HepG2 (cell line): Measurements from ENCODE around the gene SURF6. TPM values are rescaled to one million over a fixed set of nuclear protein-coding genes. Genes with fewer than 3 reads are reported as not detected.
"Not testable (repeated sequence)": the region's sequence is repeated elsewhere in the genome, so short reads cannot be mapped to it uniquely, and the experiment has no call there.

ENCODE experiments used
- ATAC-seq: fragments of 200-7000 bp; cut with Tn5 transposase; 3 replicates; pipeline ENCODE4 v1.9.1; 2020; ENCODE audit warnings: mild to moderate bottlenecking, moderate library complexity
- BruUV-seq: library from RNA; stranded (reverse); fragments of 400-500 nt; replicated peaks from 2 replicates; lab custom pipeline; 2021; lab: Mats Ljungman, UMichigan
- CTCF ChIA-PET: fragments of 300-600 bp; formaldehyde crosslinking; extraction: SDS; loops from one replicate; lab custom pipeline; 2021; ENCODE audit warnings: low total read pairs, inconsistent platforms, low intra/inter-chr PET ratio; lab: Yijun Ruan, JAX
- POLR2A ChIA-PET: fragments of 350-600 bp; sonication (Branson Sonifier 250); formaldehyde crosslinking; loops from one replicate; lab custom pipeline; 2020; ENCODE audit warnings: antibody characterized with exemption, inconsistent platforms; lab: Yijun Ruan, JAX
- DNase-seq: peaks from one replicate; pipeline ENCODE4 v3.0.0-alpha.2; 2015; ENCODE audit warnings: low spot score
- FAIRE-seq: peaks from 3 replicates; lab custom pipeline; 2011; peaks lifted over from hg19 to GRCh38; lab: Jason Lieb, UNC
- H2AFZ ChIP-seq: one replicate; pipeline ENCODE4 v1.6.1; 2011; ENCODE audit warnings: low read length, inconsistent platforms
- H3K27ac ChIP-seq: fragments of 300-600 bp; 3 replicates; pipeline ENCODE4 v1.8.0; 2011; ENCODE audit warnings: mixed run types, mild to moderate bottlenecking, mixed read lengths, low read length, inconsistent platforms; ENCODE audit not compliant: insufficient read depth; ENCODE audit errors: extremely low read length
- H3K27me3 ChIP-seq, 2 experiments: fragments of 200-600 bp in 1 of 2; 2 replicates in 1 of 2; 3 replicates in 1 of 2; pipeline versions ENCODE4 v1.6.0 to v1.8.0; 2011; ENCODE audit warnings: low read length in 2 of 2, mild to moderate bottlenecking in 2 of 2, moderate library complexity in 2 of 2, inconsistent platforms in 1 of 2; ENCODE audit not compliant: insufficient read depth in 2 of 2, control insufficient read depth in 1 of 2
- H3K36me3 ChIP-seq, 2 experiments: fragments of 200-600 bp in 1 of 2; replicated peaks in 1 of 2; 2 replicates in 1 of 2; 3 replicates in 1 of 2; pipeline versions ENCODE4 v1.5.1 to v1.8.0; 2011; ENCODE audit warnings: low read length in 2 of 2, inconsistent platforms in 1 of 2; ENCODE audit not compliant: insufficient read depth in 2 of 2, control insufficient read depth in 1 of 2
- H3K4me1 ChIP-seq: 2 replicates; pipeline ENCODE4 v1.5.1; 2012; ENCODE audit warnings: low read length, inconsistent platforms; ENCODE audit not compliant: insufficient read depth
- H3K4me2 ChIP-seq: 2 replicates; pipeline ENCODE4 v1.6.0; 2011; ENCODE audit warnings: low read depth, low read length, inconsistent platforms
- H3K4me3 ChIP-seq, 3 experiments: fragments of 200-600 bp in 1 of 3; sonication (generic), shearing (Covaris generic) in 1 of 3; replicated peaks in 1 of 3; 2 replicates each; pipeline ENCODE4 v1.5.1; 2011 to 2016; ENCODE audit warnings: low read length in 3 of 3, inconsistent platforms in 2 of 3, low read depth in 2 of 3, mild to moderate bottlenecking in 2 of 3, control low read depth in 1 of 3, mixed read lengths in 1 of 3; ENCODE audit not compliant: insufficient read depth in 1 of 3
- H3K79me2 ChIP-seq: one replicate; pipeline ENCODE4 v1.6.1; 2011; ENCODE audit warnings: low read length, inconsistent platforms; ENCODE audit not compliant: insufficient read depth
- H3K9ac ChIP-seq: 2 replicates; pipeline ENCODE4 v1.6.0; 2011; ENCODE audit warnings: mild to moderate bottlenecking, low read depth, low read length, inconsistent platforms; ENCODE audit not compliant: insufficient read depth
- H3K9me3 ChIP-seq: 2 replicates; pipeline ENCODE4 v1.5.1; 2012; ENCODE audit warnings: mild to moderate bottlenecking, low read length
- H4K20me1 ChIP-seq: 2 replicates; pipeline ENCODE4 v1.6.0; 2011; ENCODE audit warnings: inconsistent platforms, mild to moderate bottlenecking, low read length, moderate library complexity; ENCODE audit not compliant: insufficient read depth
- CEBPG ChIP-seq: IDR thresholded peaks from 2 replicates; pipeline ENCODE4 v1.6.1; 2016
- MAFF ChIP-seq: IDR thresholded peaks from 2 replicates; pipeline ENCODE4 v1.6.1; 2011; ENCODE audit warnings: low read depth, low read length, improper control_type of control experiment
- NFKB2 ChIP-seq: sonication (generic); formaldehyde crosslinking; IDR thresholded peaks from 2 replicates; pipeline ENCODE4 v1.4.0; 2020; ENCODE audit warnings: missing genetic modification reagents, borderline replicate concordance
- SMARCE1 ChIP-seq: fragments of 450-650 bp; IDR thresholded peaks from 2 replicates; pipeline ENCODE4 v1.6.1; 2017; ENCODE audit warnings: borderline replicate concordance
- TSC22D2 ChIP-seq: sonication (generic); formaldehyde crosslinking; IDR thresholded peaks from 2 replicates; pipeline ENCODE4 v1.5.1; 2020; ENCODE audit warnings: missing genetic modification reagents, mild to moderate bottlenecking, borderline replicate concordance
- ZGPAT ChIP-seq: IDR thresholded peaks from 2 replicates; pipeline ENCODE4 v1.6.1; 2016; ENCODE audit warnings: mild to moderate bottlenecking
- ZNF557 ChIP-seq: sonication (generic); formaldehyde crosslinking; IDR thresholded peaks from 2 replicates; pipeline ENCODE4 v1.4.0; 2020; ENCODE audit warnings: missing genetic modification reagents
- WGBS: methylation state at CpG from one replicate; pipeline ENCODE4 v1.1.6; 2017; ENCODE audit warnings: low lambda C conversion rate; 5-methylcytosine and 5-hydroxymethylcytosine counted together
- in situ Hi-C: cut with HindIII; loops from 2 replicates; pipeline ENCODE4 v1.10.0; 2017; ENCODE audit warnings: low pct_unique_long_range_greater_than_20kb; ENCODE audit not compliant: extremely low pct_ligation_motif_present
- intact Hi-C: fragments of 100-400 bp; cut with micrococcal nuclease; formaldehyde crosslinking; loops from one replicate; pipeline ENCODE4 v1.10.0; 2022; ENCODE audit not compliant: unreplicated experiment
- polyA plus RNA-seq, 8 experiments: library from polyadenylated mRNA; depleted of rRNA in 3 of 8; stranded (reverse) in 7 of 8; unstranded in 1 of 8; fragments of >200 nt; fragmentation: Illumina TruSeq in 4 of 8; extraction: Trizol in 4 of 8; gene quantifications; 2 replicates each; pipeline versions ENCODE4 v1.2.1 to v1.2.3, GENCODE V29; 2011 to 2016; ENCODE audit warnings: low read depth in 4 of 8, missing spikeins in 1 of 8, mixed read lengths in 1 of 8; ENCODE audit not compliant: insufficient read depth in 1 of 8
- total RNA-seq, 5 experiments: library from RNA; depleted of rRNA; stranded (reverse); fragments of >200 nt; fragmentation: Illumina TruSeq; extraction: Trizol; gene quantifications; 2 replicates each; pipeline ENCODE4 v1.2.3, GENCODE V29; 2016; ENCODE audit warnings: low read depth in 1 of 5
- TF ChIP-seq, protein P1 (sequence below): IDR thresholded peaks from 2 replicates; pipeline ENCODE4 v1.6.1; 2016; ENCODE audit warnings: low read depth
- TF ChIP-seq, protein P2 (sequence below): sonication (generic); formaldehyde crosslinking; IDR thresholded peaks from 2 replicates; pipeline ENCODE4 v1.4.0; 2020; ENCODE audit warnings: missing genetic modification reagents

Gene SURF6
- total and polyA plus RNA-seq, 2 of the 13 experiments (the other 11 are each of a cell fraction or from before 2014, with no cell fraction given), result 5.9 to 14.7 TPM

GRCh38 chr9:133334888-133335287 lies 1.1 kb downstream of the SURF6 start:
- DNase-seq, BruUV-seq, H4K20me1 ChIP-seq, H3K27ac ChIP-seq, intact Hi-C loops, H3K9me3 ChIP-seq, H3K27me3 ChIP-seq, ATAC-seq, FAIRE-seq, H2AFZ ChIP-seq, CTCF ChIA-PET: not testable (repeated sequence)
- in situ Hi-C loops, result loop anchor here (5.0 kb wide), 1 partner anchor 148 kb away; no protein-coding TSS in a partner anchor
- Histone ChIP-seq H3K4me3 (peak overlapping the region; percentile 82 to 91 (median 84)), H3K9ac (peak overlapping the region; percentile 91), H3K79me2 (peaks cover 26% of the 10 kb centered on the region), H3K36me3 (peaks cover 18 to 45% of the 10 kb centered on the region in 2 experiments; a peak in 4 of 5 replicates), H3K4me2 (peak overlapping the region; percentile 85), H3K4me1 (peaks cover 22% of the 10 kb centered on the region)
- TF ChIP-seq CEBPG (CRISPR knock-in tag), result 0 out of 2 replicates have a peak, but pooled peaks have one; percentile 34
- 35% methylated on average over 11 of the region's 11 CpGs for WGBS
- POLR2A ChIA-PET, result interaction anchor here (1.6 kb wide), 1 partner anchor 13 kb away, joined by 7 read pairs; the partner anchor contains the start of genes MED22 and RPL7A

DNA sequence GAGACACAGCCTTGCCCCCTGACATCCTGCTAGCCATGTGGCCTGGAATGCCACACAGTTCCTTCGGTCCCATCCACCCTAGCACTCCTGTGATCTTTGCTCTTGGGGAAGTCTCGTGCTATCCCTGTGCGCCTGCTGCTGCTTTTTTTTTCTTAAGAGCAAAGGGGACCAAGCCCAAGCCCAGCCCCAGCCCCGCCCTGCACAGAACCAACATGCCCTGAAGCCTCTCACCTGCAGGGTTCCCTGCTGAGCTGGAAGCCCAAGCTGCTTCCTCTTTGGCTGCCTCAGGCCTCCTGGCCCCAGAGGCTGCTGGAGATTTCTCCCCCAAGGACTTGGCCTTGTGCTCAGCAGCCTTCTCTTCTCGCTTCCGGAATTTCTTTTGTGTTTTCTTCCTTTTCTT lies 1.8 kb downstream of the SURF6 start:
- peaks cover 18 to 41% of the 10 kb centered on the region in 2 experiments; a peak in 4 of 5 replicates for H3K36me3 ChIP-seq
- H3K4me2 ChIP-seq, result peak overlapping the region; percentile 85
- CTCF ChIA-PET, result no interaction called here
- BruUV-seq, result no TSS peak
- POLR2A ChIA-PET, result interaction anchor here (0.7 kb wide), 1 partner anchor 1060 kb away, joined by 3 read pairs; no protein-coding TSS in a partner anchor
- intact Hi-C loops (no loop called here), in situ Hi-C loops (loop anchor here (5.0 kb wide), 1 partner anchor 147 kb away; no protein-coding TSS in a partner anchor)
- H3K27ac ChIP-seq, result no peak overlapping the region
- no peak overlapping the region for H2AFZ ChIP-seq
- H4K20me1 ChIP-seq, result 0 out of 2 replicates have a peak, but pooled peaks cover 7% of the 10 kb centered on the region
- FAIRE-seq, result no peak
- peaks cover 26% of the 10 kb centered on the region for H3K79me2 ChIP-seq
- peaks cover 22% of the 10 kb centered on the region for H3K4me1 ChIP-seq
- DNase-seq, result no peak
- peak overlapping the region in 2 of 3 experiments; percentile 82 to 91; a peak in 3 of 6 replicates for H3K4me3 ChIP-seq
- H3K27me3 ChIP-seq, result no peaks in the 10 kb centered on the region; a peak in 1 of 5 replicates
- no peaks in the 10 kb centered on the region for H3K9me3 ChIP-seq
- H3K9ac ChIP-seq, result no peak overlapping the region; the same call in 1 of the 2 replicates
- ATAC-seq, result no peak
- 89% methylated on average over 5 of the region's 6 CpGs for WGBS
- TF ChIP-seq, protein P1, sequence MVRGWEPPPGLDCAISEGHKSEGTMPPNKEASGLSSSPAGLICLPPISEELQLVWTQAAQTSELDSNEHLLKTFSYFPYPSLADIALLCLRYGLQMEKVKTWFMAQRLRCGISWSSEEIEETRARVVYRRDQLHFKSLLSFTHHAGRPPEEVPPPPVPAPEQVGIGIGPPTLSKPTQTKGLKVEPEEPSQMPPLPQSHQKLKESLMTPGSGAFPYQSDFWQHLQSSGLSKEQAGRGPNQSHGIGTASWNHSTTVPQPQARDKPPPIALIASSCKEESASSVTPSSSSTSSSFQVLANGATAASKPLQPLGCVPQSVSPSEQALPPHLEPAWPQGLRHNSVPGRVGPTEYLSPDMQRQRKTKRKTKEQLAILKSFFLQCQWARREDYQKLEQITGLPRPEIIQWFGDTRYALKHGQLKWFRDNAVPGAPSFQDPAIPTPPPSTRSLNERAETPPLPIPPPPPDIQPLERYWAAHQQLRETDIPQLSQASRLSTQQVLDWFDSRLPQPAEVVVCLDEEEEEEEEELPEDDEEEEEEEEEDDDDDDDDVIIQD, result no peak
- TF ChIP-seq MAFF (no peak), ZGPAT (no peak), SMARCE1 (no peak), TSC22D2 (CRISPR knock-in tag) (no peak), NFKB2 (CRISPR knock-in tag) (no peak), ZNF557 (CRISPR knock-in tag) (no peak)
- TF ChIP-seq, protein P2, sequence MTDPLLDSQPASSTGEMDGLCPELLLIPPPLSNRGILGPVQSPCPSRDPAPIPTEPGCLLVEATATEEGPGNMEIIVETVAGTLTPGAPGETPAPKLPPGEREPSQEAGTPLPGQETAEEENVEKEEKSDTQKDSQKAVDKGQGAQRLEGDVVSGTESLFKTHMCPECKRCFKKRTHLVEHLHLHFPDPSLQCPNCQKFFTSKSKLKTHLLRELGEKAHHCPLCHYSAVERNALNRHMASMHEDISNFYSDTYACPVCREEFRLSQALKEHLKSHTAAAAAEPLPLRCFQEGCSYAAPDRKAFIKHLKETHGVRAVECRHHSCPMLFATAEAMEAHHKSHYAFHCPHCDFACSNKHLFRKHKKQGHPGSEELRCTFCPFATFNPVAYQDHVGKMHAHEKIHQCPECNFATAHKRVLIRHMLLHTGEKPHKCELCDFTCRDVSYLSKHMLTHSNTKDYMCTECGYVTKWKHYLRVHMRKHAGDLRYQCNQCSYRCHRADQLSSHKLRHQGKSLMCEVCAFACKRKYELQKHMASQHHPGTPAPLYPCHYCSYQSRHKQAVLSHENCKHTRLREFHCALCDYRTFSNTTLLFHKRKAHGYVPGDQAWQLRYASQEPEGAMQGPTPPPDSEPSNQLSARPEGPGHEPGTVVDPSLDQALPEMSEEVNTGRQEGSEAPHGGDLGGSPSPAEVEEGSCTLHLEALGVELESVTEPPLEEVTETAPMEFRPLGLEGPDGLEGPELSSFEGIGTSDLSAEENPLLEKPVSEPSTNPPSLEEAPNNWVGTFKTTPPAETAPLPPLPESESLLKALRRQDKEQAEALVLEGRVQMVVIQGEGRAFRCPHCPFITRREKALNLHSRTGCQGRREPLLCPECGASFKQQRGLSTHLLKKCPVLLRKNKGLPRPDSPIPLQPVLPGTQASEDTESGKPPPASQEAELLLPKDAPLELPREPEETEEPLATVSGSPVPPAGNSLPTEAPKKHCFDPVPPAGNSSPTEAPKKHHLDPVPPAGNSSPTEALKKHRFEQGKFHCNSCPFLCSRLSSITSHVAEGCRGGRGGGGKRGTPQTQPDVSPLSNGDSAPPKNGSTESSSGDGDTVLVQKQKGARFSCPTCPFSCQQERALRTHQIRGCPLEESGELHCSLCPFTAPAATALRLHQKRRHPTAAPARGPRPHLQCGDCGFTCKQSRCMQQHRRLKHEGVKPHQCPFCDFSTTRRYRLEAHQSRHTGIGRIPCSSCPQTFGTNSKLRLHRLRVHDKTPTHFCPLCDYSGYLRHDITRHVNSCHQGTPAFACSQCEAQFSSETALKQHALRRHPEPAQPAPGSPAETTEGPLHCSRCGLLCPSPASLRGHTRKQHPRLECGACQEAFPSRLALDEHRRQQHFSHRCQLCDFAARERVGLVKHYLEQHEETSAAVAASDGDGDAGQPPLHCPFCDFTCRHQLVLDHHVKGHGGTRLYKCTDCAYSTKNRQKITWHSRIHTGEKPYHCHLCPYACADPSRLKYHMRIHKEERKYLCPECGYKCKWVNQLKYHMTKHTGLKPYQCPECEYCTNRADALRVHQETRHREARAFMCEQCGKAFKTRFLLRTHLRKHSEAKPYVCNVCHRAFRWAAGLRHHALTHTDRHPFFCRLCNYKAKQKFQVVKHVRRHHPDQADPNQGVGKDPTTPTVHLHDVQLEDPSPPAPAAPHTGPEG (CRISPR knock-in tag), result no peak
